HL-60 (cell line): ENCODE data around the gene FHL5.

ENCODE experiments used
- GABPA ChIP-seq: IDR thresholded peaks from 2 replicates; pipeline ENCODE4 v1.6.1; 2012; ENCODE audit warnings: low read depth
- POLR2AphosphoS5 ChIP-seq: IDR thresholded peaks from 2 replicates; pipeline ENCODE4 v1.6.1; 2012; ENCODE audit warnings: low read depth
- TF ChIP-seq, protein P1 (sequence below): IDR thresholded peaks from one replicate; pipeline ENCODE4 v1.5.1; 2011; ENCODE audit warnings: low read length, control low read depth, inconsistent platforms; ENCODE audit not compliant: insufficient read depth
- TF ChIP-seq, protein P2 (sequence below): IDR thresholded peaks from 2 replicates; pipeline ENCODE4 v1.6.1; 2012; ENCODE audit warnings: low read depth; ENCODE audit not compliant: insufficient replicate concordance

DNA sequence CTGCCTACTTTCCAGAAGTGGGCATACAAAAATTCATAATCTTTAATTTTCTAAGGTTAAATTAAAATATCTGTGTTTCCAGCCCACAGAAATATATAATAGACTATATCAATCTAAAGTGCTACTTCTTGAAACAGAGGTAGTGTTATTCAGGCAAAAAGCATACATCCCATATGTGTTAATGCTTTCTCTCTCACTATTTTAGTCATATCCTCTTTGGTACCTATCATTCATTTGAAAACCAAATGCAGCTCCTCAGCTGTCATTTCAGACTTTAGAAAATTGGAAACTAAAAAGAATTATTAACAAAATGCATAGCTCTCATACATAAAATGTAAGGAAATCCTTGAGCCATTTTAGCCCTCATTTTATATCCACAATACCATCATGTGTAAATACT lies 925 bp downstream of the FHL5 start:
- TF ChIP-seq, protein P1, sequence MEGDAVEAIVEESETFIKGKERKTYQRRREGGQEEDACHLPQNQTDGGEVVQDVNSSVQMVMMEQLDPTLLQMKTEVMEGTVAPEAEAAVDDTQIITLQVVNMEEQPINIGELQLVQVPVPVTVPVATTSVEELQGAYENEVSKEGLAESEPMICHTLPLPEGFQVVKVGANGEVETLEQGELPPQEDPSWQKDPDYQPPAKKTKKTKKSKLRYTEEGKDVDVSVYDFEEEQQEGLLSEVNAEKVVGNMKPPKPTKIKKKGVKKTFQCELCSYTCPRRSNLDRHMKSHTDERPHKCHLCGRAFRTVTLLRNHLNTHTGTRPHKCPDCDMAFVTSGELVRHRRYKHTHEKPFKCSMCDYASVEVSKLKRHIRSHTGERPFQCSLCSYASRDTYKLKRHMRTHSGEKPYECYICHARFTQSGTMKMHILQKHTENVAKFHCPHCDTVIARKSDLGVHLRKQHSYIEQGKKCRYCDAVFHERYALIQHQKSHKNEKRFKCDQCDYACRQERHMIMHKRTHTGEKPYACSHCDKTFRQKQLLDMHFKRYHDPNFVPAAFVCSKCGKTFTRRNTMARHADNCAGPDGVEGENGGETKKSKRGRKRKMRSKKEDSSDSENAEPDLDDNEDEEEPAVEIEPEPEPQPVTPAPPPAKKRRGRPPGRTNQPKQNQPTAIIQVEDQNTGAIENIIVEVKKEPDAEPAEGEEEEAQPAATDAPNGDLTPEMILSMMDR, result no peak
- TF ChIP-seq POLR2AphosphoS5, result no peak
- TF ChIP-seq GABPA, result no peak
- TF ChIP-seq, protein P2, sequence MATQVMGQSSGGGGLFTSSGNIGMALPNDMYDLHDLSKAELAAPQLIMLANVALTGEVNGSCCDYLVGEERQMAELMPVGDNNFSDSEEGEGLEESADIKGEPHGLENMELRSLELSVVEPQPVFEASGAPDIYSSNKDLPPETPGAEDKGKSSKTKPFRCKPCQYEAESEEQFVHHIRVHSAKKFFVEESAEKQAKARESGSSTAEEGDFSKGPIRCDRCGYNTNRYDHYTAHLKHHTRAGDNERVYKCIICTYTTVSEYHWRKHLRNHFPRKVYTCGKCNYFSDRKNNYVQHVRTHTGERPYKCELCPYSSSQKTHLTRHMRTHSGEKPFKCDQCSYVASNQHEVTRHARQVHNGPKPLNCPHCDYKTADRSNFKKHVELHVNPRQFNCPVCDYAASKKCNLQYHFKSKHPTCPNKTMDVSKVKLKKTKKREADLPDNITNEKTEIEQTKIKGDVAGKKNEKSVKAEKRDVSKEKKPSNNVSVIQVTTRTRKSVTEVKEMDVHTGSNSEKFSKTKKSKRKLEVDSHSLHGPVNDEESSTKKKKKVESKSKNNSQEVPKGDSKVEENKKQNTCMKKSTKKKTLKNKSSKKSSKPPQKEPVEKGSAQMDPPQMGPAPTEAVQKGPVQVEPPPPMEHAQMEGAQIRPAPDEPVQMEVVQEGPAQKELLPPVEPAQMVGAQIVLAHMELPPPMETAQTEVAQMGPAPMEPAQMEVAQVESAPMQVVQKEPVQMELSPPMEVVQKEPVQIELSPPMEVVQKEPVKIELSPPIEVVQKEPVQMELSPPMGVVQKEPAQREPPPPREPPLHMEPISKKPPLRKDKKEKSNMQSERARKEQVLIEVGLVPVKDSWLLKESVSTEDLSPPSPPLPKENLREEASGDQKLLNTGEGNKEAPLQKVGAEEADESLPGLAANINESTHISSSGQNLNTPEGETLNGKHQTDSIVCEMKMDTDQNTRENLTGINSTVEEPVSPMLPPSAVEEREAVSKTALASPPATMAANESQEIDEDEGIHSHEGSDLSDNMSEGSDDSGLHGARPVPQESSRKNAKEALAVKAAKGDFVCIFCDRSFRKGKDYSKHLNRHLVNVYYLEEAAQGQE, result no peak
